Keratinocyte (primary cell): ENCODE data around the gene CREBRF. TPM values are rescaled to one million over a fixed set of nuclear protein-coding genes. Genes with fewer than 3 reads are reported as not detected.

Experiments used
- DNase-seq: peaks from one replicate; pipeline ENCODE4 v3.0.0-alpha.2; 2011; ENCODE audit warnings: low read depth, missing footprints, low spot score
- FAIRE-seq: peaks from 2 replicates; lab custom pipeline; 2011; peaks lifted over from hg19 to GRCh38; lab: Jason Lieb, UNC
- H2AFZ ChIP-seq: 2 replicates; pipeline ENCODE4 v1.6.0; 2012; ENCODE audit warnings: low read length, control low read depth, inconsistent platforms; ENCODE audit not compliant: control insufficient read depth
- H3K27ac ChIP-seq: 2 replicates; pipeline ENCODE4 v1.5.1; 2011; ENCODE audit warnings: low read length; ENCODE audit not compliant: control insufficient read depth, insufficient read depth
- H3K27me3 ChIP-seq: 3 replicates; pipeline ENCODE4 v1.6.0; 2011; ENCODE audit warnings: low read length; ENCODE audit not compliant: control insufficient read depth, insufficient read depth; ENCODE audit errors: extremely low read depth
- H3K36me3 ChIP-seq, 2 experiments: 2 replicates in 1 of 2; 3 replicates in 1 of 2; pipeline ENCODE4 v1.5.1; 2011; ENCODE audit warnings: low read length in 2 of 2, mild to moderate bottlenecking in 1 of 2; ENCODE audit not compliant: control insufficient read depth in 2 of 2, insufficient read depth in 2 of 2; ENCODE audit errors: extremely low read depth in 1 of 2
- H3K4me1 ChIP-seq: 3 replicates; pipeline ENCODE4 v1.5.1; 2011; ENCODE audit warnings: low read length; ENCODE audit not compliant: control insufficient read depth, insufficient read depth; ENCODE audit errors: extremely low read depth
- H3K4me2 ChIP-seq: 3 replicates; pipeline ENCODE4 v1.6.0; 2011; ENCODE audit warnings: low read depth, low read length; ENCODE audit not compliant: control insufficient read depth, insufficient read depth; ENCODE audit errors: extremely low read depth
- H3K4me3 ChIP-seq, 3 experiments: fragments of 200-600 bp in 1 of 3; sonication (generic) in 1 of 3; 2 replicates in 2 of 3; 3 replicates in 1 of 3; pipeline ENCODE4 v1.5.1; 2011 to 2016; ENCODE audit warnings: low read length in 3 of 3, mild to moderate bottlenecking in 3 of 3, control low read depth in 2 of 3, inconsistent platforms in 1 of 3, low read depth in 1 of 3, mixed read lengths in 1 of 3, mixed run types in 1 of 3, moderate library complexity in 1 of 3; ENCODE audit not compliant: control insufficient read depth in 2 of 3, insufficient read depth in 2 of 3; ENCODE audit errors: extremely low read depth in 1 of 3
- H3K79me2 ChIP-seq: 2 replicates; pipeline ENCODE4 v1.6.0; 2012; ENCODE audit warnings: low read length; ENCODE audit not compliant: control insufficient read depth, insufficient read depth
- H3K9ac ChIP-seq: 3 replicates; pipeline ENCODE4 v1.6.0; 2011; ENCODE audit warnings: low read length; ENCODE audit not compliant: control insufficient read depth, insufficient read depth; ENCODE audit errors: extremely low read depth
- H3K9me1 ChIP-seq: 3 replicates; pipeline ENCODE4 v1.6.0; 2011; ENCODE audit warnings: low read length; ENCODE audit not compliant: control insufficient read depth, insufficient read depth; ENCODE audit errors: extremely low read depth
- H3K9me3 ChIP-seq: 2 replicates; pipeline ENCODE4 v1.5.1; 2012; ENCODE audit warnings: low read depth, low read length; ENCODE audit not compliant: control insufficient read depth
- H4K20me1 ChIP-seq: 3 replicates; pipeline ENCODE4 v1.6.0; 2011; ENCODE audit warnings: low read length; ENCODE audit not compliant: control insufficient read depth, insufficient read depth; ENCODE audit errors: extremely low read depth
- CTCF ChIP-seq, 3 experiments: IDR thresholded peaks in 1 of 3; conservative IDR thresholded peaks in 1 of 3; optimal IDR thresholded peaks in 1 of 3; 2 replicates in 2 of 3; 3 replicates in 1 of 3; pipeline versions ENCODE3 to v1.5.1; 2011; ENCODE audit warnings: low read length in 3 of 3, mild to moderate bottlenecking in 3 of 3, moderate library complexity in 2 of 3, control low read depth in 1 of 3, inconsistent platforms in 1 of 3; ENCODE audit not compliant: insufficient read depth in 2 of 3; ENCODE audit errors: extremely low read depth in 1 of 3
- EZH2 ChIP-seq: IDR thresholded peaks from one replicate; pipeline ENCODE4 v1.6.1; 2012; ENCODE audit warnings: inconsistent platforms, mild to moderate bottlenecking, low read length, moderate library complexity
- dilution Hi-C: fragments of 300-500 bp; cut with MboI; formaldehyde crosslinking; loops from one replicate; pipeline ENCODE4 v1.7.0; 2020; ENCODE audit warnings: low sequenced_read_pairs; ENCODE audit not compliant: extremely low pct_ligation_motif_present
- polyA plus RNA-seq, 5 experiments: library from polyadenylated mRNA; depleted of rRNA in 3 of 5; stranded (reverse) in 3 of 5; stranded (forward) in 1 of 5; unstranded in 1 of 5; fragments of >200 nt; gene quantifications; 1 replicate in 1 of 5; 2 replicates in 3 of 5; 3 replicates in 1 of 5; pipeline versions ENCODE4 v1.2.1 to v1.2.3, GENCODE V29; 2011 to 2012; ENCODE audit warnings: missing spikeins in 2 of 5, low read depth in 1 of 5, low replicate concordance in 1 of 5

CREBRF gene
- polyA plus RNA-seq, 1 donor (not counting 4 experiments of a cell fraction or from before 2014, with no cell fraction given) = 4.1 TPM

- no peak overlapping the region for H3K4me3 ChIP-seq
- no peak for FAIRE-seq
- DNase-seq = no peak
- TF ChIP-seq EZH2 = no peak
- no peak for TF ChIP-seq CTCF (optimal IDR thresholded peaks at IDR 0.05 in 1 of 3, IDR thresholded peaks at IDR 0.05 in 1 of 3, conservative IDR thresholded peaks at IDR 0.05 in 1 of 3; ENCODE audit: extremely low read depth in 1 of 3, insufficient read depth in 2 of 3, low read length in 3 of 3)
- H3K9ac ChIP-seq = no peak overlapping the region
- no peak overlapping the region for H2AFZ ChIP-seq
- H3K9me1 ChIP-seq = no peaks in the 10 kb centered on the region
- no peak overlapping the region for H3K4me2 ChIP-seq
- H3K79me2 ChIP-seq = no peaks in the 10 kb centered on the region
- no peak overlapping the region for H3K27ac ChIP-seq
- H3K36me3 ChIP-seq = peaks cover 9 to 11% of the 10 kb centered on the region in 2 experiments
- H3K4me1 ChIP-seq = no peaks in the 10 kb centered on the region
- no peaks in the 10 kb centered on the region for H3K27me3 ChIP-seq
- no peaks in the 10 kb centered on the region for H4K20me1 ChIP-seq
- dilution Hi-C loops = no loop called here
- H3K9me3 ChIP-seq = no peaks in the 10 kb centered on the region
Observed at GRCh38 chr5:173161148-173161547, 105.0 kb downstream of the CREBRF start.

- Histone ChIP-seq H3K4me1 (no peaks in the 10 kb centered on the region), H3K4me2 (no peak overlapping the region), H3K9me3 (no peaks in the 10 kb centered on the region), H3K4me3 (no peak overlapping the region), H3K79me2 (no peaks in the 10 kb centered on the region), H3K9ac (no peak overlapping the region), H2AFZ (no peak overlapping the region), H4K20me1 (no peaks in the 10 kb centered on the region), H3K9me1 (no peaks in the 10 kb centered on the region), H3K27ac (no peak overlapping the region), H3K27me3 (no peaks in the 10 kb centered on the region), H3K36me3 (peaks cover 9 to 11% of the 10 kb centered on the region in 2 experiments)
- FAIRE-seq (no peak), DNase-seq (no peak)
- no peak for TF ChIP-seq CTCF (optimal IDR thresholded peaks at IDR 0.05 in 1 of 3, IDR thresholded peaks at IDR 0.05 in 1 of 3, conservative IDR thresholded peaks at IDR 0.05 in 1 of 3; ENCODE audit: extremely low read depth in 1 of 3, insufficient read depth in 2 of 3, low read length in 3 of 3)
- no peak for TF ChIP-seq EZH2
- dilution Hi-C loops = no loop called here
Observed at GRCh38 chr5:173163219-173163618, 107.1 kb downstream of the CREBRF start.
